ENCODE measurements around the gene SLC27A2.
A peak's percentile ranks its signal among the peaks of the same experiment; 100 is the strongest.

Gene SLC27A2

DNA sequence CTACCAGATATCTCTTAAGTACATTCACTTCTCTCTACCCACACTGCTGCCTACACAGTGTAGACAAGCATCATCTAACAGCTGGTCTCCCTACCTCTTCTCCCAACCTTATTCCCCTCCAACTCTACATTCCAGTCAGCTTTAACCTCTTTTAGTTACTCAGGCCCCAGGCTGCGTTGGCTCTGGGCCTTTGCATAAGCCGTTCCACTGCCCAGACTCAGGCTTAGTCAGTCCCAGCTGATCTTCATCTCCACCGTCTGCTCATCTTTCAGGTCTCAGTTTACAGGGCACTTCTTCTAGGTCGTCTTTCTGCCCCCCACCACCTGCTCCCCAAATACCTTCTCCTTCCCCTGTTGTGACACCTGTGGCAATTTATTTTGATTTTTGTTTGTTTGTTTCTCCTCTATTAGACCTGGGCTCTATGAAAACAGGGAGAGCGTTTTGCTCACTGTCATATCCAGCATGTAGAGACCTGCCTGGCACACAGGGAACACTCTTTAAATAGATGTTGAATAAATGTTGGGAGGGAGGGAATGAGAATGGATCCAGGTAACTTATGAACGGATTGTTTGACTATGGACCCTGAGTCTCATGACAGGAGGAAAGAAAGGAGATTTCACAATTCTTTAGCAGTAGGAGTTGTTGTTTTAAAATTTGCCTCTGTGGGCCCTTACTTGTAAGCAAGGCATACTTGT lies 11.1 kb downstream of the SLC27A2 start:
- no peak for DNase-seq

DNA sequence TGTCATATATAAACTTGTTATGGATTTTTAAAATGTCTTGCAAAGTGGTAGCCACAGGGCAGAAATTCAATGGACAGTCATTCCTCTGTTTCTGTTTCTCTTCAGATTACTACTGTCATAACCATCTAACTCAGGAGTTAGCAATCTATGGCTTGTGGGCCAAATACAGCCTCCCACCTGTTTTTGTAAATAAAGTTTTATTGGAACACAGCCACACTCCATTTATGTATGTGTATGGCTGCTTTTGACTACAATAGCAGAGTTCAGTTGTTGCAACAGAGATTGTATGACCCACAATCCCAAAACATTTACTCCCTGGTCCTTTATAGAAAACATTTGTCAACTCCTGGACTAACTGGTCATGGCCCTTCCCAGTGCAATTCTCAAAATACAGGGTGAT lies 20.0 kb downstream of the SLC27A2 start:
- no peak for DNase-seq

DNA sequence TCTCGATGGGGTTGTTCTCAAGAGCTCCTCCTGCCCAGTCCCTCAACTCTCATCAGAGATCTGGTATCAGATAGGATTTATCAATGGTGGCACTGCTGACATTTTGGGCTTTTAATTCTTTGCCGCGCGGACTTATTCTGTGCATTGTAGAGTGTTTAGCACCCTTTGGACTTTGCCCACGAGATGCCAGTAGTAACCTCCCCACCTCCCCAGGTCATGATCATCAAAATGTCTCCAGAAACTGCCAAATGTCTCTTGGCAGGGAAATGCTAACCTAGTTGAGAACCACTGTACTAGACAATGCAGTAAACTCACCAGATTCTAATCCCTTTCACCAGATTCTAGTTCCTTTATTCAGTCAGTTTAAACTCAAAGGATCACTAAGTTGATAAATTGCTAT lies 24.0 kb downstream of the SLC27A2 start:
- no peak for DNase-seq

DNA sequence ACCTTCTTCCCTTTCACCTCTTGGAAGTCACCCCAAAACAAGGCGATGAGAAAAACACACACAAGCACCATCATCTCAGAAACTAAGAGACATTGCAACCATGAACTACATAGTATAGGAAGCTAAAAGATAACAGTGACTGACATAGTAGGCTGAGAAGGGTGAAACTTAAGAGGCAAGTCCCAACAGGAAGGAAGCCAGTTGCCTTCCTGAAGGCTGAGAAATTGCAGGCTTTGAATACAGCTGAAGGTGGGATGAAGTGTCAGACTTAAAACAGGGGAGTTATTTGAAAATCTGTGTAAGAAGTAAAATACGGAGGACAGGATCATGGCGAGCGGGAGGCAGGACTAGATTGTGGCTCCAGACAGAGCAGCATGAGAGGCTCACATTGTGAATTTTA lies 27.8 kb downstream of the SLC27A2 start:
- DNase-seq = no peak

DNA sequence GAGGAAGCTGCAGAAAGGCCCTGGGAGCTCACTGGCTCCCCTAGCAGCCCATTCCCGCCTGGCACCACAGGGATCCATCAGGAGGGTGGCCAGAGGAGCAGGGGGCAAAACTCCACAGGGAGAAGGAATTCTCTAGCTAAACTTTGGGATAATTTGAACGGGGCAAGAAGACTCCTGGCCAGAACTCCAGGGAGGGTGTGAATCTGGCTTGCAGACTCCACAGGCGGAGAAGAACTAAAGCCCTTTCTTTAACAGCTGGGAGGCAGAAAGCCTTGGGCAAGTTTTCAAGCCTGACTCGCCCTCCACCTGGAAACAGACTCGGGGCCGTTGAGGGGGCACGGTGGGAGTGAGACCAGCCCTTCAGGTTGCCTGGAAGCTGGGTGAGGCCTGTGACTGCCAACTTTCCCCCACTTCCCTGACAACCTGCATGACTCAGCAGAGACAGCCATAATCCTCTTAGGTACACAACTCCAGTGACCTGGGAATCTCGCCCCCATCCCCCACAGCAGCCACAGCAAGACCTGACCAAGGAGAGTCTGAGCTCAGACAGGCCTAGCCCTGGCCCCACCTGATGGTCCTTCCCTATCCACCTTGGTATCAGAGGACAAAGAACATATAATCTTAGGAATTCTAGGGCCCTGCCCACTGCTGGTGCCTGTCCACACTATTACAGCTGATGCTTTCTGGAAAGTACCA lies 28.6 kb downstream of the SLC27A2 start:
- DNase-seq = no peak

DNA sequence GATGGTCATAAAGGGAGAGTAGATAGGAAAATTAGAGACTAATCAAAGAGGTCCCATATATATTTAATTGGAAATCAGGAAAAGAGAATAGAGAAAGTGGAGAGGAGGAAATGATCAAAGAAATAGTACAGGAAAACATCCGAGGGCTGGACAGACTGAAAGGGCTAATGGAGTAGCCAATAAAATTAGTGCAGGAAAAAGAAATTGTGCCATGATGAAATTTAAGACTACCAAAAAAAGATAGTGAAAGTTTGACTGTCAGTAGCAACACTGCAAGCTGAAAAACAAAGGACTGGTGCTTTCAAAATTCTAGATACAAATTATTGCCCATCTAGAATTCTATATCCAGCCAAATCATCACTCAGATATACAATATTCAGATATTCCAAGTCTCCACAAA lies 36.3 kb downstream of the SLC27A2 start:
- no peak for DNase-seq

DNA sequence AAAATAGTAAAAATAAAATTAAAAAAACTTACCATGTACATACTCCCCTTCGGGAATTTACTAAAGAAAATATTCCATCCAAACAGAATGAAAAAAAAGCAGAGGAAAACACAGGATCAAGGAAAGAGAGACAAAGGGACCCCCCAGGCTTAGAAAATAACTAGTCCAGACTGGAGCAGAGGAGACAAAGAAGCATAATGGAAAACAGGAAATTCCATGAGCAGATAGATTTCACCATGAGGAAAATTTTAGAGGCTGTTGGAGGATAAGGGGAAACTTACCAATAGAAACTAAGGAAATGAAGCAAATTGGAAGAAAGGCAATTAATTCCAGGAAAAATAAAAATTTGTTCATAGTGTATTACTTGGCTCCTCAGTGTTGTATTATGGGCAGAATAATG lies 36.7 kb downstream of the SLC27A2 start:
- no peak for DNase-seq

GRCh38 chr15:50219820-50220219 lies 37.8 kb downstream of the SLC27A2 start:
- DNase-seq = no peak

DNA sequence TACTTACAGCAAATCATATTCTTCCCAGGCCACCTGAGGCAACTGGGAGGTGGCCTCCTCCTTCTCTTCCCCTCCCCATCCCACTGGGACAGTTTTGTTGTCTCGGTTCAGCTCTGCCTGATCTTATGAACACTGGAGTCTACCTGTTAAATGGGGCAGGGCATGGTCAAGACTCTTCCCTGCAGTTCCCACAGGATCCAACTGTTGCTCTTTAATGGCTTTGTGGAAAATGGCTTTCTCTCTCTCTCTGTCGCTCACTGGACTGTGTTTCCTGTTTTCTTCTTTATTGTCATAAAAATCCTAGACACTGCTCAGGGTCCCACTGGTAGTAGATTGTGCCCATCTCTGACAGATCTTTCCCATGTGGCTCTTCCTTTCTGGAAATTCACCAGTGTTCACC lies 40.2 kb downstream of the SLC27A2 start:
- no peak for DNase-seq

DNA sequence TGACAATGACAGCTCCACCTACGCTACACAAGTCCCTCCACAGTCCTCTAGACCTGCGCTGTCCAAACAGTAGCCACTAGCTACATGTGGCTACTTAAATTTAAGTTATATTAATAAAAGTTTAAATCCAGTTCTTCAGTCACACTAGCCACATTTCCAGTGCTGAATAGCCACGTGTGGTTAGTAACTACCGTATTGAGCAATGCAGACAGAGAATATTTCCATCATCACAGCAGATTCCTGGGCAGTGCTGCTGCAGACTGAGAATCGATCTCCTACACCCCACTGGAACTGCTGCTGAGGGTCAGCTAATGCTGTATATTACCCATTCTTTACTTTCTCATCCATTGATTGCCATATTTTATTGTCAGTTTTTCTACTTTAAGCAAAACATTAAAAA lies 42.6 kb downstream of the SLC27A2 start:
- DNase-seq = no peak

GRCh38 chr15:50225057-50225456 lies 43.1 kb downstream of the SLC27A2 start:
- DNase-seq = no peak

- no peak for DNase-seq
Observed at GRCh38 chr15:50225938-50226337, 43.9 kb downstream of the SLC27A2 start.

DNA sequence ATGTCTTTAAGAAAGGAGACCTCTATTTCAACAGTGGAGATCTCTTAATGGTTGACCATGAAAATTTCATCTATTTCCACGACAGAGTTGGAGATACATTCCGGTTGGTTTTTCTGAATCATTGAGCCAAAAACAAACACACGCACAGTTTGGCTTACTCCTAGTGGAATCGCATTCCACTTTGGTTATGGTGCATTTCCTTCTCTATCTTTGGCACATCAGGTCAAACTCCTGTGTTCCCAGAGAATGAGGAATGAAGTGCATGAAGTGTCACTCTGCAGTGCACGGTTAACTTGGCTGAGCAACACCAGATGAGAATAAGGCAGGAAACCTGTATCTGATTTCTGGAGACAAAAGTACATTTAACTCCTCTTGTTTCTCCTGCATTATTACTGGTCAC lies 45.1 kb downstream of the SLC27A2 start:
- no peak for DNase-seq

DNA sequence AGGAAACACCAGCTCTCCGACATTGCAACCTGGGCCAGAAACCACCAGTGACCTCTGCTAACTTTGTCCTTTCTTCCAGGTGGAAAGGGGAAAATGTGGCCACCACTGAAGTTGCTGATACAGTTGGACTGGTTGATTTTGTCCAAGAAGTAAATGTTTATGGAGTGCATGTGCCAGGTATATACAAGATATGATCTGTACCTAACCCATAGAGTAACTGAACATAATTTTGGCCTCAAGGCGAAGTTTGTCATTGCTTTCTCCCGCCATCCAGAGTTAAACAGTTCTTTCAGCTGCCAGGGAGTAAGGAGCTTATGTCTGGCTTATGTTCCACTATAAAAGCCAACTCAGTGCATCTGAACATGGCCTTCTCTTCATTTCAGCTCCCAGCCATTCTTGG lies 46.9 kb downstream of the SLC27A2 start:
- DNase-seq = no peak

- no peak for DNase-seq
Observed at GRCh38 chr15:50229336-50229735, 47.3 kb downstream of the SLC27A2 start.

DNA sequence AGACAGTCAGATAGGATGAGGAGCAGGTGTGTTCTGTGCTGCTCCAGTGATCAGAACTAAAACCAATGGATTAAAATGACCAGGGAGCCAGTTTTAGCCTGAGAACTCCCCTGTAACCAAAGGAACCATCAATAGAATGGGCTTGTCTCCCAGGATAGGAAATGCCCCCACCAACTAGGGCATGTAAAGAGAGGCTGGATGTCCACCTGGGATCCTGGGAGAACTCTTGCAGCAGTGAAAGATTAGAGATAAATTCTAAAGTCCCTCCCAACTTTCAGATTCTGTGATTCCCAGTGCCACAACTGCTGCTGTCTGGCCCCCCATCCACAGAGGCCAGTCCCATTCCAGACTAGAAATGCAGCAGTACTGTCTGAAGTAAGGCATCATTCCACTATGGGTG lies 49.8 kb downstream of the SLC27A2 start:
- no peak for DNase-seq

GRCh38 chr15:50232791-50233190 lies 50.8 kb downstream of the SLC27A2 start:
- no peak for DNase-seq

DNA sequence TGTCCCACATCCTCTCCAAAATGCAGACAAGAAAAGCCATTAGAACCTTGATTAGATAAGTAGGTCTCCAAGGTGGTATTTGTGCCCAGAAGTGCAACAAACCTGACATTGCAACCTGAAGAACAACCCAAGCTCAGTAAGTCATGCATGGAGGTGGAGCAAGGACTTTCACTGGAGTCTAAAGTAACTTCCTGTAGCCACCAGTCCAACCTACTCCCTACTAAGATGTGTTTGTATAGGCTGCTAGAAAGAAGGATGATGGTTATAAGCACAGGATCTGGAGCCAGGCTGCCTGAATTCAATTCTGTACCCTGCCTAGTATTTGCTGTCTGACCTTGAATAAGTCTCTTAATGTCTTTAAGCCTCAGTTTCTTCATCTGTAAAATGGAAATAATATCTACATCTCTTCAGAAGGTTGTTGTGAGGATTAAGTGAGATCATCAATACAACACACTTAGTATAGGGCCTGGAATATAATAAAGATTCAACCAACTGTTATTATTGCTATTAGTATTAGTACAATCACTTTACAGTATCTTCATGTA lies 51.3 kb downstream of the SLC27A2 start:
- DNase-seq = no peak

- no peak for DNase-seq
Observed at GRCh38 chr15:50234764-50235163, 52.8 kb downstream of the SLC27A2 start.

DNA sequence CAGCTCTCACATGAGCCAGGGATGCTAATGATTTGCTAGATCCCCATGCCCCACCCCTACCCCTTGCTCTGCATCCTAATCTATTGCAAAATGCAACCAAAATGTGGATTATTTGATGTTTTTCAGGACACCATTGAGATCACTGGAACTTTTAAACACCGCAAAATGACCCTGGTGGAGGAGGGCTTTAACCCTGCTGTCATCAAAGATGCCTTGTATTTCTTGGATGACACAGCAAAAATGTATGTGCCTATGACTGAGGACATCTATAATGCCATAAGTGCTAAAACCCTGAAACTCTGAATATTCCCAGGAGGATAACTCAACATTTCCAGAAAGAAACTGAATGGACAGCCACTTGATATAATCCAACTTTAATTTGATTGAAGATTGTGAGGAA lies 53.8 kb downstream of the SLC27A2 start:
- DNase-seq = no peak

DNA sequence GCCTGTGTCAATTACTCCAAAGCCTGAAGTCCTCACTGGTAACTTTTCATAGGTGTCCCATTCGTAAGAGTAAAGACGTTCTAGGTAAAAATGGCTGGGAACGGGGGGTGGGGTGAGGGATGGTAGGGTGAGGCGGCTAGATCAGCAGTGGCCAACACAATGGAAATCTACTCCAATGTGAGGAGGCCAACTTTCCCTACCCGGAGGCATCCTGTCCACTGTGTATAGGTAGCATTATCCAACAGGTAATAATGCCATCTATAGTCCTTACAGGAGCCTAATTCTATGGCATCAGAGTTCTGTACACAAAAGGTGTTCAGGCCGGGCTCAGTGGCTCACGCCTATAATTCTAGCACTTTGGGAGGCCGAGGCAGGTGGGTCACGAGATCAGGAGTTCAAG lies 54.4 kb downstream of the SLC27A2 start:
- DNase-seq = no peak

DNA sequence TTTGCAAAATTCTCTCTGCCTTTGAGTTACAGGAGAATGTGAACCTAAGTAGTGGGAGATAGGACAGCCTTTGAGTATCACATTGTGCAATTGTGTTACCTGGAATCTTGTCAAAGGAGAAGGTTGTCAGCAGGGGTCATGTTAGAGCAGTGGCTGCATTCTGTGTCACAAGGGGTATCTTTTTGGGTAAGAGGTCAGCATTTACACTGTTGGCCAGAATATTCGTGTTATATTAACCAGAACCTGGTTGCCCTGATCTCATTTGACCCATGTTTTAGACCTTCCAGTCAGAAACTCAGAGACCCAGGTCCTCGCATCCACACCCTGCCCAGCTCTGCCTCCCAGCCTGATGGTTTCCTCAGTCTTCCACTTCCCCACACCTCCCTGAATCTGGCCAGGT lies 56.3 kb downstream of the SLC27A2 start:
- no peak for DNase-seq

GRCh38 chr15:50241684-50242450 lies 59.9 kb downstream of the SLC27A2 start:
- DNase-seq = peak; percentile 21

DNA sequence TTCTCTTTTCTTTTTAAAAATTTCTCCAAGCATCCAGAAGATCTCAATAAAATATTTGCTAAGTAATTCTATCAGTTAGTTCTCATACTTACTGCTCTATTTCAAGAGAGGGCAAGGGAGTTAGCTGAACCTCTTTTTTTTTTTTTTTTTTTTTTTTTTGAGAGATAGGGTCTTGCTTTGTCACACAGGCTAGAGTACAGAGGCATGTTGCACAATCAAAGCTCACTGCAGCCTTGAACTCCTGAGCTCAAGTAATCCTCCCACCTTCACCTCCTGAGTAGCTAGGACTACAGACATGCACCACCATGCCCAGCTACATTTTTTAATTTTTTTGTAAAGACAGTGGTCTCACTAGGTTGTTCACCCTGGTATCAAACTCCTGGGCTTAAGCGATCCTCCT lies 62.2 kb downstream of the SLC27A2 start:
- no peak for DNase-seq

Data from inflammatory macrophage treated with lipopolysaccharide for 4 hours (primary cell).